HCT116 (cell line): ENCODE data around the gene RCAN2.

ENCODE experiments used
- POLR2A ChIP-seq: IDR thresholded peaks from 2 replicates; pipeline ENCODE4 v1.7.0; 2011; ENCODE audit warnings: borderline replicate concordance; ENCODE audit not compliant: insufficient read depth, insufficient read length; ENCODE audit errors: extremely low read depth
- SRF ChIP-seq: IDR thresholded peaks from 2 replicates; pipeline ENCODE4 v1.6.1; 2012; ENCODE audit warnings: low read depth

DNA sequence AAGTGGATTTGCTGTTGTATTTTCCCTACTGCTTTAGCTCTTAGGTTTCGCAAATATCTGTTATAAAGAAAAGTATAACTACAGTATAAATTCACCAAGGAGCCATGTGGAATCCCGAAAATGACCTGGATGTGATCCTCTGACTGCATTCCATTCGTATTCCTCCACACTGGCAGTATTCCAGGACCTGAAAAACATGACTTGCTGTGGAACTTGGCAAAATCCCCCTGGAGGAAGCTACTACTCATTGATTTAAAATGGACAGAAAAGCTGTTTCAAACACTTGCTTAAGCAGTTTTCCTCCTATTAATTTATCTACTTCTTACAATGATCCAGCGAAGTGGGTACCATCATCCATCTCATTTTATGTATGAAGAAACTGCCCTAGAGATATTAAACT lies 307.1 kb downstream of the RCAN2 start:
- TF ChIP-seq POLR2A, result no peak
- TF ChIP-seq SRF, result no peak
